BE2C (cell line): Measurements from ENCODE around the gene NUP93.

ENCODE experiments used
- DNase-seq: peaks from one replicate; pipeline ENCODE4 v3.0.0-alpha.2; 2020
- H3K27me3 ChIP-seq: fragments of 250-450 bp; sonication (Bioruptor Pico); 2 replicates; pipeline ENCODE4 v1.5.1; 2020; ENCODE audit warnings: mild to moderate bottlenecking
- H3K36me3 ChIP-seq: fragments of 250-450 bp; sonication (Bioruptor Pico); 2 replicates; pipeline ENCODE4 v1.5.1; 2020; ENCODE audit warnings: mild to moderate bottlenecking
- H3K4me1 ChIP-seq: fragments of 250-450 bp; sonication (Bioruptor Pico); 2 replicates; pipeline ENCODE4 v1.5.1; 2020
- H3K4me3 ChIP-seq: 2 replicates; pipeline ENCODE4 v1.5.1; 2011; ENCODE audit warnings: low read depth, low read length
- H3K9me3 ChIP-seq: fragments of 250-450 bp; sonication (Bioruptor Pico); 2 replicates; pipeline ENCODE4 v1.5.1; 2020
- TF ChIP-seq, protein P1 (sequence below): IDR thresholded peaks from 2 replicates; pipeline ENCODE4 v1.5.1; 2012; ENCODE audit warnings: mild to moderate bottlenecking, low read depth, low read length

Gene NUP93

DNA sequence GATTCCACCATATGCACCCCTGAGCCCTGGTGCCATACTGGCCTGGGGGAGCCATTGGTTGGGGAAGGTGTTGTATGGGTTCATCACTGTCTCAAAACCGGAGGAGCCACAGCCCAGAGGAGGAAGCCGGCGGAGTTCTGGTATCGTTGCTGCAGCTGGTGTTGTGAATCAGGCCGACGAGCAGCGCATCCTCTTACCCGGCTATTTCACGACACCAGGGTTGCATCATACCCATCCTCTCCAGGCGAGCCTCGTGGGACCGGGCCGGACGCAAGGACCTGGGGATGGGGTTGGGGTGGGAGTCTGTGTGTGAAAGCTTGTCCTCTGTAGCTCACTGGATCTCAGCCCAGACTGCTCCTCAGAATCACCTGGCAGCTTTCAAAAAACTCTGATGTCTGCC, 128.4 kb downstream of the NUP93 start:
- TF ChIP-seq, protein P1, sequence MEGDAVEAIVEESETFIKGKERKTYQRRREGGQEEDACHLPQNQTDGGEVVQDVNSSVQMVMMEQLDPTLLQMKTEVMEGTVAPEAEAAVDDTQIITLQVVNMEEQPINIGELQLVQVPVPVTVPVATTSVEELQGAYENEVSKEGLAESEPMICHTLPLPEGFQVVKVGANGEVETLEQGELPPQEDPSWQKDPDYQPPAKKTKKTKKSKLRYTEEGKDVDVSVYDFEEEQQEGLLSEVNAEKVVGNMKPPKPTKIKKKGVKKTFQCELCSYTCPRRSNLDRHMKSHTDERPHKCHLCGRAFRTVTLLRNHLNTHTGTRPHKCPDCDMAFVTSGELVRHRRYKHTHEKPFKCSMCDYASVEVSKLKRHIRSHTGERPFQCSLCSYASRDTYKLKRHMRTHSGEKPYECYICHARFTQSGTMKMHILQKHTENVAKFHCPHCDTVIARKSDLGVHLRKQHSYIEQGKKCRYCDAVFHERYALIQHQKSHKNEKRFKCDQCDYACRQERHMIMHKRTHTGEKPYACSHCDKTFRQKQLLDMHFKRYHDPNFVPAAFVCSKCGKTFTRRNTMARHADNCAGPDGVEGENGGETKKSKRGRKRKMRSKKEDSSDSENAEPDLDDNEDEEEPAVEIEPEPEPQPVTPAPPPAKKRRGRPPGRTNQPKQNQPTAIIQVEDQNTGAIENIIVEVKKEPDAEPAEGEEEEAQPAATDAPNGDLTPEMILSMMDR: no peak
- H3K4me1 ChIP-seq: no peaks in the 10 kb centered on the region
- H3K9me3 ChIP-seq: no peaks in the 10 kb centered on the region
- H3K4me3 ChIP-seq: no peak overlapping the region
- no peaks in the 10 kb centered on the region for H3K36me3 ChIP-seq
- no peaks in the 10 kb centered on the region for H3K27me3 ChIP-seq
- no peak for DNase-seq

DNA sequence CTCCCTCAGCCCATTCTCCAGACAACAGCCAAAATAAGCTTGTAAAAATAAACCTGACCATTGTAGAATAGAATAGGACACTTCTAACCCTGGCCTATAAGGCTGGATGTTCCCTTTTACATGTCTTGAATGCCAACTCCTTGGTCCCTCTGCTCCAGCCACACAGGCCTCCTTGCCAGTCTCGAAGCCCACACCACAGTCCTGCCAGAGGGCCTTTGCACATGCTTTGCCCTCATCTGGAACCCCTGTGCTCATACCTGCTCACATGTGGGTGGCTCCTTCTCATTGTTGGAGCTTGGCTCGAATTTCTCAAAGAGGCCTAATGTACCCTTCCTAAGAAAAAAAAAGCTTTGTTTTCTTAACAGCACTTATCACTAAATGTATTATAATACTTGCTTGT, 129.7 kb downstream of the NUP93 start:
- H3K27me3 ChIP-seq: no peaks in the 10 kb centered on the region
- H3K4me1 ChIP-seq: peaks cover under 1% of the 10 kb centered on the region
- TF ChIP-seq, protein P1: no peak
- no peak overlapping the region for H3K4me3 ChIP-seq
- no peaks in the 10 kb centered on the region for H3K9me3 ChIP-seq
- H3K36me3 ChIP-seq: no peaks in the 10 kb centered on the region
- DNase-seq: no peak

DNA sequence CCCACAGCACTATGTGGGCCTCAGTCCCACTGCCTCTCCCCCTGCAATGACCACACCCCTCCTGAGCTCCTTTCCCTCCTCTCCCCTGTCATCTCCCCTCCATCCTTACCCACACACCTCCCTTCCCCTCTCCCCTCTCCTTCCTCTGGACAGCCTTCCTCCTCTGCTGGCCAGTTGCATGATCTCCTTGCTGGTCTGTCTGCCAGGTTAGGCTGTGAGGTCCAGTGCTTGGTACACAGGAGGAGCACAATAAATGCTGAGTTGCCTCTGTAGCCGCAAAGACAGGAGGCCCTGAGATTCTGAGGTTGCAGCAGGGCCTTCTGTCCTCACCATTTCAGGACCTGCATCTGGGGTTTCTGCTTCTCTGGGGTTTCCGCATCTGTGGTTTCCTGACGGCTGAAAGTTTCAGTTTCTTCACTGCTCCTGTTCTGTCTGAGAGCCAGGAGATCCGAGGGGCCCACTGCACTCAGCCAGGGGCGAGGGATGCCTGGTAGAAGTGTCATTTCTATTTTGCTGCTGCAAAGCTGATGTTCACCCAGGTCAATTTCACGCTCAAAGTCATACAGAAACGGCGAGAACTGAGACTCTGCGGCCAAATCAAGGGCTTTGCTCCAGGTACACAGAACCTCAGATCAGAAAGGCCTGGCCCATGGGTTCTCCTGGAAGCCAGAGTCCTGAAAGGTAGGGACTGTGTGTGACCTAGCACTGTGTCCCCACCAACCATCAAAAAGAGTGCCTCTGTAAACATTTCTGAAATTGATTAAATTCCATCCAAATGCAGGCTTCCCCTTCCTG, 130.5 kb downstream of the NUP93 start:
- no peaks in the 10 kb centered on the region for H3K27me3 ChIP-seq
- DNase-seq: no peak
- no peaks in the 10 kb centered on the region for H3K36me3 ChIP-seq
- peaks cover 9% of the 10 kb centered on the region for H3K4me1 ChIP-seq
- TF ChIP-seq, protein P1: no peak
- H3K9me3 ChIP-seq: no peaks in the 10 kb centered on the region
- no peak overlapping the region for H3K4me3 ChIP-seq

DNA sequence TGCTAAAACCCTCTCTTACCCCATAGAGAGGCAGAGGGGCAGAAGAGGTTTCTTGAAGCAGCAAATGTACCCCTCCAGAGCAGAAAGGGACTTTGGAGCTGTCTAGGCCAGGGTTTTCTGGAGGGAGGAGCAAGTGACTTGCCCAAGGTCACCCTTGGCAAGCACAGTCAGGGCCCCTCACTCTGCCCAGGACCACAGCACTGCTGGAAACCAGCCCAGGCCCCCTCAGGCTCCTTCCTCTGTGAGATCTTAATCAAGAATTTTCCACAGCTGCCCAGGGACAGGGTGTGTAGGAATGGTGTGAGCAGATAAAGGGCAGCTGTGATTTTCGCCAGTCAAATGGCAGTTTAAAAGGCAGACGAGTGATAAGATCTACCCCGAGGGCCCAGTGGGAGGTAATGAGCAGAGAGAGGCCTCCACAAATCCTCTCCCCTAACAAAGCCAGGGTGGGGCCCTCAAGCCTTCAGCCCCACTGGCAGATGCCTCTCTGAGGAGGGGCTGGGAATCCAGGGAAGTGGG, 131.2 kb downstream of the NUP93 start:
- TF ChIP-seq, protein P1: no peak
- Histone ChIP-seq H3K36me3 (no peaks in the 10 kb centered on the region), H3K4me1 (peaks cover 9% of the 10 kb centered on the region), H3K9me3 (no peaks in the 10 kb centered on the region), H3K4me3 (no peak overlapping the region), H3K27me3 (no peaks in the 10 kb centered on the region)
- peak; percentile 81 for DNase-seq

DNA sequence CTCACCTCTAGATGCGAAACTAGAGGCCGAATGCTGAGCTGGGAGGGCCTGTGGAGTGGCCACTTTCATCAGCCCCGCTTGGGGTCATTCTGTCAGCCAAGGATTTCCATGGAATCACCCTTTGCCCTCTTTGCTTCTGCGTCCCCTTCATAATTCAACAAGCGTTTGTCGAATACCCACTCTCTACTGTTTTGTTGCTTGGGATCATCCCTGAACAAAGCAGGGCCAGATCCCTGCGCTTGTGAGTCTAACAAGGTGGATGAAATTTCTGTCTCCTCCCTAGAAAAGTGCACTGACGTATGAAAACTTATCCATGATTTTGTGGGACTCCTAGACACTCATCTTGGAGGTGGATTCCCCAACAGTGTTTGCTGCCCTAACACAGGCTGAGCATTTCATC, 131.8 kb downstream of the NUP93 start:
- no peak overlapping the region for H3K4me3 ChIP-seq
- no peak for DNase-seq

DNA sequence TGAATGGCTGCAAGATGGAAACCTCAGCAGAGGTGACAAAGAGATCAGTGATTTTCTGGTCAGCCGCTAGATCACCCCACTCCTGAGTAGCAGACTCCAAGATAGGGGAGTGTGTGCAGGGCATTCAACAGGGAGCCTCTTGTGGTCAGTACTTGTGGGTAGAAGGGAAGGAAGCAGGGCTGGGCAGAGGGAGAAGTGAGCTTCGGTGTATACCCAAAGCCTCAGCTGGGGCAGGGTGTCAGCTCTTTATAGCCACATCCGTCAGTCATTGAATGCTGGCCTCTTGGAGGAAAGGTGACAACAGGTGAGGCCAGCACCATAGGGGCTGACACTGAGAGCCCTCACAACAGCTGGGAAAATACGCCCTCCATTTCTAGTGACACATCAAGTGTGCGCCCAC, 132.8 kb downstream of the NUP93 start:
- H3K9me3 ChIP-seq: no peaks in the 10 kb centered on the region
- peaks cover 9% of the 10 kb centered on the region for H3K4me1 ChIP-seq
- TF ChIP-seq, protein P1: no peak
- no peak for DNase-seq
- no peaks in the 10 kb centered on the region for H3K36me3 ChIP-seq
- no peaks in the 10 kb centered on the region for H3K27me3 ChIP-seq
- H3K4me3 ChIP-seq: no peak overlapping the region

More for the DNA sequence above, 131.8 kb downstream of the NUP93 start:
- Histone ChIP-seq H3K4me1 (peaks cover 9% of the 10 kb centered on the region), H3K27me3 (no peaks in the 10 kb centered on the region), H3K9me3 (no peaks in the 10 kb centered on the region), H3K36me3 (no peaks in the 10 kb centered on the region)
- TF ChIP-seq, protein P1: no peak
